KG1 (cell line): Measurements from ENCODE around the gene VPS39.

ENCODE experiments used
- DNase-seq: peaks from one replicate; lab custom pipeline; 2025; lab: John Stamatoyannopoulos, UW

Gene VPS39

GRCh38 chr15:42145546-42146455 lies 62.3 kb downstream of the VPS39 start:
- no peak for DNase-seq

GRCh38 chr15:42144841-42145375 lies 63.2 kb downstream of the VPS39 start:
- DNase-seq = no peak

GRCh38 chr15:42143866-42144625 lies 64.1 kb downstream of the VPS39 start:
- DNase-seq = no peak

- DNase-seq = no peak
Observed at GRCh38 chr15:42143356-42143755, 64.7 kb downstream of the VPS39 start.

- DNase-seq = no peak
Observed at GRCh38 chr15:42141795-42142667, 66.1 kb downstream of the VPS39 start.

GRCh38 chr15:42141246-42141645 lies 66.9 kb downstream of the VPS39 start:
- no peak for DNase-seq

DNA sequence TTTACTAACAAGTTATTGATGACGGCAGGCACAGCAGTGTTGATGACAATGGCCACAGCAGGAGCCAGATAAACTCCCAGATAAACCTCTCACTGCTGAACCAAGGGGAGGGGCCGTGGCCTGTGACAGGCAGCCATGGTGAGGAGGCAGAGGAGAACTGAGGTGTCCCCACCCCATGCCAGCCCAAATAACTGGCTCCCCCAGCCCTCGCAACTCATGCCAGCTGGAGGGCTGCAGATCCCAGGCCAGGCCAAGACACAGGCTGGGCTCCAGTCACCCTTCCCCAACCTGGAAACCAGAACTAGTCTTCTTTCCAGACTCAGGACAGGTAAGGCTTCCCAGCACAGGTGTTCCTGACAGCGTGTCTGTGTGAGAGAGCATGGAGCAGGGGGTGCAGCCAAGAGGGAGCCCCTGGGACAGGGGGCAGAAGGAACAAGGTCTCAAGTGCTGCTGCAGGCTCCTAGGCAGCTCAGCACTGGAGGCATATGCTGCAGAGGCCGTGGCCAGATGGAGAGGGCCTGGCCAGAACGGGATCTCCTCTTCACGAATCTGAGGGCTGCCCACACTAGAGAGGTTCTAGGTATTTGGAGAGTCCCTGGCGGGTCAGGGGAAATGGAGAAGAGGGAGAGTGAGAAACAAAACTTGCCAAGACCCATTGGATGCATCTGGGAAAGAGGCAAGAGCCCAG lies 67.6 kb downstream of the VPS39 start:
- no peak for DNase-seq

- DNase-seq = no peak
Observed at GRCh38 chr15:42139596-42139995, 68.5 kb downstream of the VPS39 start.

DNA sequence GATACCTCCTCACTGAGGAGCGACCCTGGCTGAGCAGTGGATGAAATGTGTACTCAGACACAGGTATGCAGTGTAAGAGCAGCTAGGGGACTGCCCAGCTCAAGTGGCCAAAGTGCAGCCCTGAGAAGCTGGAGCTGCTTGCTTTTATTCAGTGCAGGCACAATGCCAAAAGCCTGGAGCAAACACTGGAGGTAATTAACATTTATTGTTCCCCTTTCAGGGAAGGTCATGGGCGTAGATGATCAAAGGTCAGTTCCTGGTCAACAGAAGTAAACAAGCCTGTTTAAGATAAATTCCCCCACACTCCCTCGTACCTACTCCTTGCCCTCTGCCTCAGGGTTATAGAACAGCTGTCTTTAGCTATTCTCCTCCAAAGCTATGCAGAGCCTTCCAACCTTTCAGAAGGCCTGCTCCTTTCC lies 69.1 kb downstream of the VPS39 start:
- no peak for DNase-seq

DNA sequence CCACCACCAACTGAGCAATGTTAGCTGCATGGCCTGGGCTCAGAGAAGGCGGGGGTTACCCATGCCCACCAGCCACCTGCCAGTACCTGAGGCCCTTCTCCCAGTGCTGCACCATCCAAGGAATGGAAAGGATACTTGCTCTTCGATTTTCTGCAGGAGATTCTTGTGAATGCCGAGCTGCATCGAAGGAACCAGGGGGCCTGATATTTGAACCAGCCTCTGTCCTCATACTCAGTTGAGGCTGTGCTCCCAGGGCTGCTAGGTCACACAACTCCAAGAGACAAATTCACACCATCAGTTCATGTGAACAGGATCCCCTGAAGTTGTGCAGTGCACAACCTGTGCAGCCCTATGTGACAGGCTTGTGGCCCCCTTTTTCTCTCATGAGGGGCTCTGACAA lies 69.7 kb downstream of the VPS39 start:
- no peak for DNase-seq

- no peak for DNase-seq
Observed at GRCh38 chr15:42137461-42138261, 70.4 kb downstream of the VPS39 start.

GRCh38 chr15:42136513-42136912 lies 71.6 kb downstream of the VPS39 start:
- DNase-seq = no peak

DNA sequence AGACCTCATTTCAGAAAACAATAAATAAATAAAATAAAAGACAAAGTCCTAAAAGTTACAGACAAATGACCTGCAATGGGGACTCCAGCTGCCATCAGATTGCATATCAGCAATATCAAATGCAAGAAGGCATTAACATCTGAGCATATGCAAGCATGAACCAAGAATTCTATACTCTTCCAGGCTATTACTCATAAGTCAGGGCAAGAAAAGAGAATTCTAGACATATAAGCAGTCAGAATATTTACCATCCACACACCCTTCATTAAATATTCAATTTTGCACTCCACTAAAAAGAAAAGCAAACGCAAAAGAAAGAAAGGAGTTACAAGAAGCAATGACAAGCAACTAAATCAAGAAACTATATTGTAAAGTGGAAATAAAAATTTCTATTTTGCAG lies 72.8 kb downstream of the VPS39 start:
- no peak for DNase-seq

DNA sequence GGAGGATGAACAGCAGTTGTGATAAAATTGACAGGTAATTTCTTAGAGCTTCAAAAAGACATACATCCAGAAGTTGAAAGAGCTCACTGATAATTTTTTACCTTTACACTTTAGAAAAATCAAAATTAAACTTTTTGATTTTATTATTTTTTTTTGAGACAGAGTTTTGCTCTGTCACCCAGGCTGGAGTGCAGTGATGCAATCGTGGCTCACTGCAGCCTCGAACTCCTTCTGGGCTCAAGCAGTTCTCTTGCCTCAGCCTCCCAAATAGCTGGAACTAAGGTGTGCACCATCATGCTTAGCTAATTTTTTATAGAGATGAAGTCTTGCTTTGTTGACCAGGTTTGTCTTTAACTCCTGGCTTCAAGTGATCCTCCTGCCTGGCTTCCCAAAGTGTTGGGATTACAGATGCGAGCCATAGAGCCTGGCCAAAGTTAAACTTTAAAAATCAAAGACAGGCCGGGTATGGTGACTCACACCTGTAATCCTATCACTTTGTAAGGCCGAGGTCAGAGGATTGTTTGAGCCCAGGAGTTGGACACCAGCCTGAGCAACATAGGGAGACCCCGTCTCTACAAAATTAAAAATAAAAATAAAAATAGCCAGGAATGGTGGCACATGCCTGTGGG lies 73.4 kb downstream of the VPS39 start:
- DNase-seq = no peak

GRCh38 chr15:42133886-42134502 lies 74.1 kb downstream of the VPS39 start:
- peak; percentile 21 for DNase-seq

DNA sequence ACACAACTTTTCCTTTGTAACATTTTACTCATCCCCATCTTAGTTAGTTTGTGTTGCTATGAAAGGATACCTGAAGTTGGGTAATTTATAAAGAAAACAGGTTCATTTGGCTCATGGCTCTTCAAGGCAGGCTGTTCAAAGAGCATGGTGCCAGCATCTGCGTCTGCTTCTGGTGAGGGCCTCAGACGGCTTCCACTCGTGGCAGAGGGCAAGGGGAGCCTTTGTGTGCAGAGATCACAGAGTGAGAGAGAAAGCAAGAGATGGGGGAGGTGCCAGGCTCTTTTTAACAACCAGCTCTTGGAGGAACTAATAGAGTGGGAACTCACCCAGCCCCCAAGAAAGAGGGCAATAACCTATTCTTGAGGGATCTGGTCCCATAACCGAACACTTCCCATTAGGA lies 74.7 kb downstream of the VPS39 start:
- no peak for DNase-seq

GRCh38 chr15:42131826-42132806 lies 76.0 kb downstream of the VPS39 start:
- no peak for DNase-seq

- no peak for DNase-seq
Observed at GRCh38 chr15:42131006-42131405, 77.1 kb downstream of the VPS39 start.
